GM10847 (cell line): Measurements from ENCODE around the gene CNPY3.

Experiments
- POLR2A ChIP-seq: IDR thresholded peaks from 2 replicates; pipeline ENCODE4 v1.6.1; 2011; ENCODE audit not compliant: insufficient read length; ENCODE audit errors: extremely low read depth

CNPY3 gene

DNA sequence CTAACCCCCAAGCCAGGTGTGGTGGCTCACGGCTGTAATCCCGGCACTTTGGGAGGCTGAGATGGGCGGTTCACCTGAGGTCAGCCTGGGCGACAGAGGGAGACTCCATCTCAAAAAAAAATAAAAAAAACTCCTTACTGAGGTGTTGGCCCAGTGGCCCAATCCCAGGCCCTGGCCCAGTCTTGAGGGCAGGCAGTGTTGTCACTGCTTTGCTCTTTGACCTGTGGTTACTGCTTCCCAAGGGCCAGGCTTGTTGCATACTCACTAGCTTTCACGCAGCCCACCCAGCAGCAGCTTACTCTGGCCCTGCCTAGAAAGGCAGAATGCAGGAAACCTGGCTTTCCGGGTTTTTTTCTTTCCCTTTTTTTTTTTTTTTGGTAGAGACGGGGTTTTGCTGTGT lies 13.2 kb downstream of the CNPY3 start:
- no peak for TF ChIP-seq POLR2A

- no peak for TF ChIP-seq POLR2A
These were observed 18.7 kb downstream of the CNPY3 start for GRCh38 chr6:42947950-42948349.

- TF ChIP-seq POLR2A: no peak
These were observed 23.1 kb downstream of the CNPY3 start for GRCh38 chr6:42952389-42952788.

DNA sequence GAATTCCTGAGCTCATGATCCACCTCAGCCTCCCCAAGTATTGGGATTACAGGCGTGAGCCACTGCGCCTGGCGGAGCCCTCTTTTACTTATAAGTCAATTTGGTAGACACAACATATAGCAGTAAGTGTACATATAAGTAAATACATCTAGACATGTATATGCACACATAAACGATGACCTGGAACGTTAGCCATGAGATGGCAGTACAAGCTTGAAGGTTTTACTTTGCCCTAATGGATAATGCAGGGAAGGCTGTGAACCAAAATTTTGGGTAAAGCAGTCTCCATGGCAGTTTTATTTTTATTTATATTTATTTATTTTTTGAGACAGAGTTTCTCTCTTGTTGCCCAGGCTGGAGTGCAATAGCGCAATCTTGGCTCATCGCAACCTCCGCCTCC lies 28.8 kb downstream of the CNPY3 start:
- TF ChIP-seq POLR2A: no peak

GRCh38 chr6:42959917-42960242 lies 30.6 kb downstream of the CNPY3 start:
- TF ChIP-seq POLR2A: no peak

GRCh38 chr6:42960243-42961019 lies 31.2 kb downstream of the CNPY3 start, which contains the start of gene GNMT:
TSS of gene GNMT (plus strand) at chr6:42960754. CDS start at chr6:42960768, 14 bp downstream.
- no peak for TF ChIP-seq POLR2A

GRCh38 chr6:42961020-42961470 lies 31.8 kb downstream of the CNPY3 start:
- no peak for TF ChIP-seq POLR2A

- no peak for TF ChIP-seq POLR2A
These were observed 32.8 kb downstream of the CNPY3 start for GRCh38 chr6:42962096-42962495.

DNA sequence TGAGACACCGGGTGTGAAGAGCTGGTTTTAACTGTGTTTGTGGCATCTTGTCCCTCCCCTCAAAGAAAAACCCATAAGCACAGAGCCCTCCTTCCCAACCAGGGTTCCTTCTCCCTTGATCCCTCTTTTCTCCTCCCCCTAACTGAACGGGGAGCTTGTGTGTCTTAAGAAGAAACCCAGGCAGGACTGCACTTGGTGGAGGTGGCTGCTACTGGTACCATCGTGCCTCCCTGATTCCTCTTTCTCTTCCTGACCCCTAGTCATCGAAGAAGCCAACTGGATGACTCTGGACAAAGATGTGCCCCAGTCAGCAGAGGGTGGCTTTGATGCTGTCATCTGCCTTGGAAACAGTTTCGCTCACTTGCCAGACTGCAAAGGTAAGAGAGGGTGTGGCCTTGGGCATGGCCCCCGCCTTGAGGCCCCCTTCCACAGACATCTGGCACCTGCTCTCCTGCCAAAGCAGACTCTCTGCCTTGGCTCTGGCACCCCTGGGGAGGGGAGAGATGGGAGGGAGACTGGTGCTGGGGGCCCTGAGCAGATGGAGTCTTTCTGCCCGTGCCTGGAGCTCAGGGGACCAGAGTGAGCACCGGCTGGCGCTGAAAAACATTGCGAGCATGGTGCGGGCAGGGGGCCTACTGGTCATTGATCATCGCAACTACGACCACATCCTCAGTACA lies 33.4 kb downstream of the CNPY3 start:
- no peak for TF ChIP-seq POLR2A

- no peak for TF ChIP-seq POLR2A
These were observed 34.0 kb downstream of the CNPY3 start for GRCh38 chr6:42963179-42963854.

DNA sequence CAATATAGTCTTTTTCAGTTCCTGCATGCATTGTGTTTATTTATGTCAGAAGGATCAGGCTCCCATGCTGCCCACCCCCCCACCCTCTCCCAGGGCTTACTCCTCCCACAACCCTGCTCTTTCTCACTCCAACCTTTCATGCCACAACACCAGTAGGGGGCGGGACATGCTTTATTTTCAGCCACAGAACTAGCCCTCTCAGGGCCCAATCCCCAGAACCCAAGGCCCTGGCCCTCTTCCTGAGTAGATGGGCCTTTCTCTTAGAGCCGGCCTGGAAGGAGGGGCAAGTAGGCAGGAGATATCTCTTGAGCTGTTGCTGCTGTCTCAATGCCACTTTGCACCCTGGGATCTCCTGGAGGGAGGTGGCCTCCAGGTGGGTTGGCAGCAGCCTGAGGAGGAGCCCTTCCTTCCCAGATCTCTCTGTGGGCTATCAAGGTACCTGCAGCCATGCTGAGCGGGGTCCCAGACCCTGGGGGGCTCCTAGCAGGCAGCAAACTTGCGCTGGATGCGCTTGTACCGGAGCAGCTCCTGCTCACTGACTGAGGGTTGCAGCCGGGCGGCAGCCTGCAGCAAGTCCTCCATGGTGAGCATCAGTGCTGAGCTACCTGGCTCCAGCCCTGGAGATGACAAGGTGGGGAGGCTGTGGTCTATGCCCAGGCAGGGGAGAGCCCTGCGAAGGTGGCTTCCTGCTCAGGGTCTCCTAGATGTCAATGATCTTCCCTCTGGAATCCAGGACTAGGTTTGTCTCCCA lies 34.8 kb downstream of the CNPY3 start:
- TF ChIP-seq POLR2A: no peak

- no peak for TF ChIP-seq POLR2A
These were observed 37.3 kb downstream of the CNPY3 start for GRCh38 chr6:42966571-42966970.

GRCh38 chr6:42967228-42967627 lies 37.9 kb downstream of the CNPY3 start:
- TF ChIP-seq POLR2A: no peak

DNA sequence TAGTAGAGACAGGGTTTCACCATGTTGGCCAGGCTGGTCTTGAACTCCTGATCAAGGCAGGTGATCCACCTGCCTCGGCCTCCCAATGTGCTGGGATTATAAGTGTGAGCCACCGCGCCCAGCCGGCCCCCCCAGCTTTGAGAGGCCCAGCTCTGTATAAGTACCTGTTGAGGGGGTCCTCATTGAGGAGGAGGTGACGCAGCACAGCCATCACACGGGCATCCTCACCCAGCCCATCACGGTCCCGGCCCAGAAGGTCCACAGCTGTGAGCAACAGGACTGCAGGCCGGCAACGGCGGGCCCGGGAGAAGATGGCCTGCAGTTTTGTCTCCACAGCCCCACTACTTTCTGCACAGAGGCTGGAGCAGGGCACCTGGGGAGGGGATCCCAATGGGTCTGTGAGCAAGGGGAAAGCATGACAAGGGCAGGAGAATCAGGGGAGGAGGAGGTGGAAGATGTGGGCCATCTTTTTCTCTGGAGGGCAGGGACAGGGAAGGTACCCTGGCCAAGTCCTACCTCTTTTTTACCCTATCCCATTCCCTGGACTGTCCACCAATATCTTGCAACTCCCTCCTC lies 38.9 kb downstream of the CNPY3 start:
- TF ChIP-seq POLR2A: no peak

GRCh38 chr6:42968783-42969182 lies 39.5 kb downstream of the CNPY3 start:
- no peak for TF ChIP-seq POLR2A
